Measurements from ENCODE around the gene AUTS2. TPM values are rescaled to one million over a fixed set of nuclear protein-coding genes. Genes with fewer than 3 reads are reported as not detected.

AUTS2 gene
- polyA plus RNA-seq, 1 donor from 2014 or later, result 97.3 TPM

- Histone ChIP-seq H3K4me3 (ENCODE audit: low read length) (peak overlapping the region; percentile 94), H3K9me2 (ENCODE audit: insufficient read depth, low read length) (no peaks in the 10 kb centered on the region), H3K36me3 (ENCODE audit: insufficient read depth, low read length) (peaks cover 9% of the 10 kb centered on the region), H3K27ac (ENCODE audit: low read length) (peak overlapping the region; percentile 87), H3F3A (ENCODE audit: insufficient read depth, low read length, poor library complexity, severe bottlenecking) (no peaks in the 10 kb centered on the region), H2AFZ (ENCODE audit: low read depth, low read length) (no peak overlapping the region), H3K4me2 (ENCODE audit: low read length) (peak overlapping the region; percentile 95), H4K20me1 (ENCODE audit: insufficient read depth) (peaks cover 23% of the 10 kb centered on the region), H3K9ac (ENCODE audit: low read length) (peak overlapping the region; percentile 92), H3K27me3 (ENCODE audit: insufficient read depth, low read depth, low read length) (no peaks in the 10 kb centered on the region), H3K79me2 (replicated peaks; ENCODE audit: insufficient read depth, low read length) (peaks cover 79% of the 10 kb centered on the region), H3K9me3 (ENCODE audit: low read length) (peaks cover 8% of the 10 kb centered on the region)
- TF ChIP-seq MXI1 (conservative IDR thresholded peaks at IDR 0.05; ENCODE audit: poor library complexity, severe bottlenecking), result peak; percentile 40
- TF ChIP-seq POLR2AphosphoS5 (IDR thresholded peaks at IDR 0.05), result no peak
- peak; percentile 22 for TF ChIP-seq SMC3 (conservative IDR thresholded peaks at IDR 0.05; ENCODE audit: poor library complexity)
Measured at GRCh38 chr7:70596598-70596913, 998.3 kb downstream of the AUTS2 start.

- peak overlapping the region; percentile 94 for H3K4me3 ChIP-seq (ENCODE audit: low read length)
- H4K20me1 ChIP-seq (ENCODE audit: insufficient read depth), result peaks cover 23% of the 10 kb centered on the region
Measured at GRCh38 chr7:70597066-70597465, 998.8 kb downstream of the AUTS2 start.

GRCh38 chr7:70598976-70599375 is 1000.7 kb downstream of the AUTS2 start:
- Histone ChIP-seq H3K9me2 (ENCODE audit: insufficient read depth, low read length) (no peaks in the 10 kb centered on the region), H3K9ac (ENCODE audit: low read length) (peak overlapping the region; percentile 92), H2AFZ (ENCODE audit: low read depth, low read length) (no peak overlapping the region), H3K4me3 (ENCODE audit: low read length) (peak overlapping the region; percentile 94), H3F3A (ENCODE audit: insufficient read depth, low read length, poor library complexity, severe bottlenecking) (no peaks in the 10 kb centered on the region), H3K36me3 (ENCODE audit: insufficient read depth, low read length) (peaks cover 18% of the 10 kb centered on the region), H3K9me3 (ENCODE audit: low read length) (peaks cover 8% of the 10 kb centered on the region), H4K20me1 (ENCODE audit: insufficient read depth) (peaks cover 23% of the 10 kb centered on the region), H3K4me2 (ENCODE audit: low read length) (peak overlapping the region; percentile 95), H3K79me2 (replicated peaks; ENCODE audit: insufficient read depth, low read length) (peaks cover 90% of the 10 kb centered on the region), H3K27ac (ENCODE audit: low read length) (peak overlapping the region; percentile 87), H3K27me3 (ENCODE audit: insufficient read depth, low read depth, low read length) (no peaks in the 10 kb centered on the region)
- TF ChIP-seq CTCF (IDR thresholded peaks at IDR 0.05; ENCODE audit: poor library complexity, severe bottlenecking) (no peak), MXI1 (conservative IDR thresholded peaks at IDR 0.05; ENCODE audit: poor library complexity, severe bottlenecking) (no peak), EP300 (conservative IDR thresholded peaks at IDR 0.05; ENCODE audit: poor library complexity, severe bottlenecking) (no peak), POLR2AphosphoS5 (IDR thresholded peaks at IDR 0.05) (no peak), EZH2 (IDR thresholded peaks at IDR 0.05; ENCODE audit: borderline replicate concordance, insufficient read depth, low read length, poor library complexity, severe bottlenecking) (no peak), RAD21 (conservative IDR thresholded peaks at IDR 0.05) (no peak), TAF1 (IDR thresholded peaks at IDR 0.05; ENCODE audit: low read depth) (no peak), REST (IDR thresholded peaks at IDR 0.05; ENCODE audit: borderline replicate concordance) (no peak), SMC3 (conservative IDR thresholded peaks at IDR 0.05; ENCODE audit: poor library complexity) (no peak)

More at GRCh38 chr7:70597066-70597465, 998.8 kb downstream of the AUTS2 start:
- peak overlapping the region; percentile 95 for H3K4me2 ChIP-seq (ENCODE audit: low read length)
- peak overlapping the region; percentile 92 for H3K9ac ChIP-seq (ENCODE audit: low read length)
- H3K36me3 ChIP-seq (ENCODE audit: insufficient read depth, low read length), result peaks cover 14% of the 10 kb centered on the region
- no peak overlapping the region for H2AFZ ChIP-seq (ENCODE audit: low read depth, low read length)
- TF ChIP-seq EZH2 (IDR thresholded peaks at IDR 0.05; ENCODE audit: borderline replicate concordance, insufficient read depth, low read length, poor library complexity, severe bottlenecking), result no peak
- TF ChIP-seq POLR2AphosphoS5 (IDR thresholded peaks at IDR 0.05), result peak; percentile 9
- H3K79me2 ChIP-seq (replicated peaks; ENCODE audit: insufficient read depth, low read length), result peaks cover 85% of the 10 kb centered on the region
- no peaks in the 10 kb centered on the region for H3K9me2 ChIP-seq (ENCODE audit: insufficient read depth, low read length)
- H3K9me3 ChIP-seq (ENCODE audit: low read length), result peaks cover 8% of the 10 kb centered on the region
- no peaks in the 10 kb centered on the region for H3K27me3 ChIP-seq (ENCODE audit: insufficient read depth, low read depth, low read length)
- no peaks in the 10 kb centered on the region for H3F3A ChIP-seq (ENCODE audit: insufficient read depth, low read length, poor library complexity, severe bottlenecking)
- peak overlapping the region; percentile 87 for H3K27ac ChIP-seq (ENCODE audit: low read length)
